B cell (primary cell): Measurements from ENCODE around the gene ADAMTS17.

Experiments used
- CTCF ChIP-seq: fragments of 200-600 bp; IDR thresholded peaks from one replicate; pipeline ENCODE4 v1.8.0; 2022; ENCODE audit warnings: antibody characterized with exemption, mild to moderate bottlenecking
- EZH2 ChIP-seq: IDR thresholded peaks from 2 replicates; pipeline ENCODE4 v1.6.1; 2012; ENCODE audit warnings: borderline replicate concordance, low read depth, mild to moderate bottlenecking, moderate library complexity, low read length; ENCODE audit not compliant: insufficient read depth, poor library complexity, severe bottlenecking

GRCh38 chr15:100172356-100173024 lies 169.3 kb downstream of the ADAMTS17 start:
- no peak for TF ChIP-seq CTCF
- no peak for TF ChIP-seq EZH2
